ENCODE data around the gene TMEM217. TPM values are rescaled to one million over a fixed set of nuclear protein-coding genes. Genes with fewer than 3 reads are reported as not detected.
A peak's percentile ranks its signal among the peaks of the same experiment; 100 is the strongest.

Gene TMEM217
- polyA plus RNA-seq, 3 donors: 1.4 to 1.6 (median 1.5) TPM

- DNase-seq: peak; percentile 94
Observed at GRCh38 chr6:37244430-37245310, 13.3 kb downstream of the TMEM217 start.

- DNase-seq: no peak
Observed at GRCh38 chr6:37243816-37244370, 14.1 kb downstream of the TMEM217 start.

- no peak for DNase-seq
Observed at GRCh38 chr6:37243131-37243815, 14.7 kb downstream of the TMEM217 start.

GRCh38 chr6:37242429-37243052, 15.4 kb downstream of the TMEM217 start:
- DNase-seq: no peak

- DNase-seq: no peak
Observed at GRCh38 chr6:37241775-37242428, 16.0 kb downstream of the TMEM217 start.

- DNase-seq: no peak
Observed at GRCh38 chr6:37241131-37241530, 16.8 kb downstream of the TMEM217 start.

GRCh38 chr6:37239950-37240713, 17.8 kb downstream of the TMEM217 start:
- DNase-seq: peak; percentile 79

- no peak for DNase-seq
Observed at GRCh38 chr6:37239526-37239925, 18.4 kb downstream of the TMEM217 start.

GRCh38 chr6:37238381-37238780, 19.6 kb downstream of the TMEM217 start:
- DNase-seq: no peak

- no peak for DNase-seq
Observed at GRCh38 chr6:37237789-37238188, 20.2 kb downstream of the TMEM217 start.

GRCh38 chr6:37236921-37237320, 21.0 kb downstream of the TMEM217 start:
- no peak for DNase-seq

- no peak for DNase-seq
Observed at GRCh38 chr6:37233541-37233940, 24.4 kb downstream of the TMEM217 start.

GRCh38 chr6:37232430-37233017, 25.4 kb downstream of the TMEM217 start:
- no peak for DNase-seq

- no peak for DNase-seq
Observed at GRCh38 chr6:37230104-37230503, 27.8 kb downstream of the TMEM217 start.

- no peak for DNase-seq
Observed at GRCh38 chr6:37225350-37226169, 32.4 kb downstream of the TMEM217 start.

- DNase-seq: no peak
Observed at GRCh38 chr6:37222992-37223391, 35.0 kb downstream of the TMEM217 start.

- DNase-seq: peak; percentile 91
Observed at GRCh38 chr6:37222125-37222967, 35.6 kb downstream of the TMEM217 start.

GRCh38 chr6:37221585-37222124, 36.3 kb downstream of the TMEM217 start:
- no peak for DNase-seq
